K562 (cell line): ENCODE data around the gene C1QTNF6.

ENCODE experiments used
- CBFA2T2 ChIP-seq: fragments of 450-650 bp; conservative IDR thresholded peaks from 2 replicates; pipeline ENCODE4 v1.6.1; 2017; ENCODE audit warnings: mild to moderate bottlenecking
- EGR1 ChIP-seq: fragments of 450-650 bp; conservative IDR thresholded peaks from 2 replicates; pipeline ENCODE4 v1.6.1; 2017; ENCODE audit warnings: mild to moderate bottlenecking
- EZH2 ChIP-seq: IDR thresholded peaks from 2 replicates; pipeline ENCODE4 v1.6.1; 2012; ENCODE audit warnings: low read depth, mild to moderate bottlenecking, inconsistent platforms, low read length, borderline replicate concordance
- TOE1 ChIP-seq, 2 experiments: fragments of 450-650 bp in 1 of 2; sonication (generic) in 1 of 2; formaldehyde crosslinking in 1 of 2; IDR thresholded peaks; 2 replicates each; pipeline versions ENCODE4 v1.7.1 to v1.8.0; 2016 to 2022; ENCODE audit warnings: borderline replicate concordance in 2 of 2, mild to moderate bottlenecking in 2 of 2, antibody characterized with exemption in 1 of 2, inconsistent platforms in 1 of 2, low read depth in 1 of 2, missing genetic modification reagents in 1 of 2, moderate library complexity in 1 of 2
- XRCC5 ChIP-seq: fragments of 200-400 bp; formaldehyde crosslinking; IDR thresholded peaks from 2 replicates; pipeline ENCODE4 v1.6.1; 2017; ENCODE audit warnings: low read depth, mild to moderate bottlenecking, low read length
- ZNF311 ChIP-seq: fragments of 250-450 bp; sonication (Bioruptor Pico); IDR thresholded peaks from 2 replicates; pipeline ENCODE4 v1.4.0; 2020; ENCODE audit warnings: mild to moderate bottlenecking, moderate library complexity
- TF ChIP-seq, protein P1 (sequence below), 3 experiments: IDR thresholded peaks in 2 of 3; conservative IDR thresholded peaks in 1 of 3; 2 replicates each; pipeline ENCODE4 v1.5.1; 2011 to 2012; ENCODE audit warnings: low read length in 3 of 3, mild to moderate bottlenecking in 3 of 3, control low read depth in 2 of 3, improper control_type of control experiment in 1 of 3, inconsistent platforms in 1 of 3, low read depth in 1 of 3, mixed read lengths in 1 of 3, moderate library complexity in 1 of 3; ENCODE audit not compliant: insufficient read depth in 2 of 3

DNA sequence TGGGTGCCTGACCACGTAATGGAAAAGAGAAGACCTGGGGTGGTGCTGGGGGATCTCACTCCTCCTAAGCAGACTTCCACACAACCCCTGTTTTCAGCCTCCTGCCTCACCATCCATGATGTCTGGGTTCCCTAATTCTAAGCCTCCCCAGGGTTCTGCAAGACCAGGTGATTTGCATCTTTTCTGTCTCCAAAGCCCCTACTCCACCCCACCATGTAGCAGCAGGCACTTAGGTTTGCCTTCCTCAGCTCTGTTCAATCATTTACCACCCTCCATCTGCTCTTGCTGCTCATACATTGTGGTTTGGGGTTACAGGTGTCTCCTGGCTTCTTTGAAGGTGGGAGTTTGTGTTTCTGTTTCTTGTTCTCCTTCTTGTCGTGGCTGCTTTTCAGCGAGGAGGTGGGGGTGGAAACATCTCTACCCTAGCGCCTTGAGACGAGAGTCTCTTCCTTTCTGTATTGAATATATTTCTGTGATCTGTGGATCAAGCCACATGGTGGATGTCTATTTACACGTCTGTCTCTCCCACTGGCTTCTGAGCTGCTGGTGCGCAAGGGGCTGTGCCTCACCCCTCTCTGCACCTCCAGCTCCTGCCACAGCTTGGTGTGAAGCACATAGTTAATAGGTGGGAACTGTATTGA lies 30.8 kb upstream of the C1QTNF6 start:
- no peak for TF ChIP-seq XRCC5
- TF ChIP-seq ZNF311 (CRISPR knock-in tag) = no peak
- TF ChIP-seq, protein P1, sequence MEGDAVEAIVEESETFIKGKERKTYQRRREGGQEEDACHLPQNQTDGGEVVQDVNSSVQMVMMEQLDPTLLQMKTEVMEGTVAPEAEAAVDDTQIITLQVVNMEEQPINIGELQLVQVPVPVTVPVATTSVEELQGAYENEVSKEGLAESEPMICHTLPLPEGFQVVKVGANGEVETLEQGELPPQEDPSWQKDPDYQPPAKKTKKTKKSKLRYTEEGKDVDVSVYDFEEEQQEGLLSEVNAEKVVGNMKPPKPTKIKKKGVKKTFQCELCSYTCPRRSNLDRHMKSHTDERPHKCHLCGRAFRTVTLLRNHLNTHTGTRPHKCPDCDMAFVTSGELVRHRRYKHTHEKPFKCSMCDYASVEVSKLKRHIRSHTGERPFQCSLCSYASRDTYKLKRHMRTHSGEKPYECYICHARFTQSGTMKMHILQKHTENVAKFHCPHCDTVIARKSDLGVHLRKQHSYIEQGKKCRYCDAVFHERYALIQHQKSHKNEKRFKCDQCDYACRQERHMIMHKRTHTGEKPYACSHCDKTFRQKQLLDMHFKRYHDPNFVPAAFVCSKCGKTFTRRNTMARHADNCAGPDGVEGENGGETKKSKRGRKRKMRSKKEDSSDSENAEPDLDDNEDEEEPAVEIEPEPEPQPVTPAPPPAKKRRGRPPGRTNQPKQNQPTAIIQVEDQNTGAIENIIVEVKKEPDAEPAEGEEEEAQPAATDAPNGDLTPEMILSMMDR (IDR thresholded peaks at IDR 0.05 in 2 of 3, conservative IDR thresholded peaks at IDR 0.05 in 1 of 3; ENCODE audit: insufficient read depth in 2 of 3, low read depth in 1 of 3, low read length in 3 of 3) = no peak
- no peak for TF ChIP-seq TOE1 (IDR thresholded peaks at IDR 0.05; ENCODE audit: borderline replicate concordance)
- TF ChIP-seq TOE1 (CRISPR knock-in tag; IDR thresholded peaks at IDR 0.05; ENCODE audit: borderline replicate concordance, low read depth) = no peak
- no peak for TF ChIP-seq CBFA2T2
- no peak for TF ChIP-seq EZH2
- TF ChIP-seq EGR1 = no peak
